ENCODE measurements around the gene TLNRD1.

DNA sequence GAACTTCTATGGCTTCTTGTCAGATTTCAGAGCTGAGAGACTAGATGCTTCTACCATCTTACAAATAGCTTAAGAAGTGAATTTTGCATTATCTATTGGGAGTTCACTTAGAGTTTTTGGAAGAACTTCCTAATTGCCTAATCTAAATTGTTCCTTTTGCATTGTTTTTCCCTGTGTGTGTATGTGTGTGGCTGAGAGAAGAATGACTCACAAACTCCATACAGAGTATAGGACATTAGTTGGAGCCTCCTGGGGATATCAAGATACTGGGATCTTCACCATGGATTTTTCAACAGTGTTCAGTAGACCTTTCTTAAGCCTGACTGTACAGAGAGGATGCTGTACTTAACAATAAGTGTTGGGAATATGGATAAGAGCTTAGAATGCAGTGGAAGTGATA is 10.9 kb downstream of the TLNRD1 start:
- no peak for TF ChIP-seq CTCF (IDR thresholded peaks at IDR 0.05; ENCODE audit: insufficient read depth, low read length)
- TF ChIP-seq, protein P1, sequence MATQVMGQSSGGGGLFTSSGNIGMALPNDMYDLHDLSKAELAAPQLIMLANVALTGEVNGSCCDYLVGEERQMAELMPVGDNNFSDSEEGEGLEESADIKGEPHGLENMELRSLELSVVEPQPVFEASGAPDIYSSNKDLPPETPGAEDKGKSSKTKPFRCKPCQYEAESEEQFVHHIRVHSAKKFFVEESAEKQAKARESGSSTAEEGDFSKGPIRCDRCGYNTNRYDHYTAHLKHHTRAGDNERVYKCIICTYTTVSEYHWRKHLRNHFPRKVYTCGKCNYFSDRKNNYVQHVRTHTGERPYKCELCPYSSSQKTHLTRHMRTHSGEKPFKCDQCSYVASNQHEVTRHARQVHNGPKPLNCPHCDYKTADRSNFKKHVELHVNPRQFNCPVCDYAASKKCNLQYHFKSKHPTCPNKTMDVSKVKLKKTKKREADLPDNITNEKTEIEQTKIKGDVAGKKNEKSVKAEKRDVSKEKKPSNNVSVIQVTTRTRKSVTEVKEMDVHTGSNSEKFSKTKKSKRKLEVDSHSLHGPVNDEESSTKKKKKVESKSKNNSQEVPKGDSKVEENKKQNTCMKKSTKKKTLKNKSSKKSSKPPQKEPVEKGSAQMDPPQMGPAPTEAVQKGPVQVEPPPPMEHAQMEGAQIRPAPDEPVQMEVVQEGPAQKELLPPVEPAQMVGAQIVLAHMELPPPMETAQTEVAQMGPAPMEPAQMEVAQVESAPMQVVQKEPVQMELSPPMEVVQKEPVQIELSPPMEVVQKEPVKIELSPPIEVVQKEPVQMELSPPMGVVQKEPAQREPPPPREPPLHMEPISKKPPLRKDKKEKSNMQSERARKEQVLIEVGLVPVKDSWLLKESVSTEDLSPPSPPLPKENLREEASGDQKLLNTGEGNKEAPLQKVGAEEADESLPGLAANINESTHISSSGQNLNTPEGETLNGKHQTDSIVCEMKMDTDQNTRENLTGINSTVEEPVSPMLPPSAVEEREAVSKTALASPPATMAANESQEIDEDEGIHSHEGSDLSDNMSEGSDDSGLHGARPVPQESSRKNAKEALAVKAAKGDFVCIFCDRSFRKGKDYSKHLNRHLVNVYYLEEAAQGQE (IDR thresholded peaks at IDR 0.05; ENCODE audit: insufficient replicate concordance, low read depth), result no peak
- no peak for TF ChIP-seq GABPA (IDR thresholded peaks at IDR 0.05; ENCODE audit: low read depth)
- TF ChIP-seq POLR2AphosphoS5 (IDR thresholded peaks at IDR 0.05; ENCODE audit: low read depth), result no peak
